Thyroid gland (tissue), 4 donors: ENCODE results near the gene CYB5R2.

Source experiments
- CTCF ChIP-seq, 6 experiments: fragments of 200-600 bp in 3 of 6; fragments of 450-650 bp in 3 of 6; sonication (generic) in 3 of 6; IDR thresholded peaks; one replicate each; pipeline ENCODE4 v1.5.1; 2016 to 2019; ENCODE audit warnings: antibody characterized with exemption in 6 of 6, mild to moderate bottlenecking in 2 of 6, inconsistent platforms in 1 of 6, moderate library complexity in 1 of 6
- POLR2A ChIP-seq, 2 donors: fragments of 450-650 bp; IDR thresholded peaks; one replicate each; pipeline ENCODE4 v1.6.1; 2017; ENCODE audit warnings: antibody characterized with exemption in 2 of 2, mild to moderate bottlenecking in 2 of 2, moderate library complexity in 1 of 2

DNA sequence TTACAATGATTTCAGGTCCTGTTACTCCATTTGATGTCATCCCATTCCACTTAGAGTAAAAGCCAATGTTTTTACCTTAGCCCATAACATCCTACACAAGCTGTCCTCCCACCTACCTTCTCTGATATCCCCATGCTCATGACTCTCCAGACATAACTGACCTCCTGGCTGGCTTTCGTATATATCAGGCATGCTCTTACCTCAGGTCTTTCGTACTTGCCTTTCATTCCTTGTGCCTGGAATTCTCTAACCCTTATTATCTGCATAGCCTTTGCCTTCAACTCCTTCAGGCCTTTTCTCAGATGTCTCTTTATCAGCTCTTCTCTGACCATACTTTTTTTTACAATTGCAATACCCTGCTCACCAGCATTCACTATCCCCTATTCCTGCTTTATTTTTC lies 10.3 kb upstream of the CYB5R2 start:
- TF ChIP-seq POLR2A (IDR thresholded peaks at IDR 0.05) (no peak), CTCF (IDR thresholded peaks at IDR 0.05) (no peak)
